BE2C (cell line): ENCODE measurements around the gene AP2A1.
A peak's percentile ranks its signal among the peaks of the same experiment; 100 is the strongest.

Source experiments
- DNase-seq: peaks from one replicate; pipeline ENCODE4 v3.0.0-alpha.2; 2020
- H3K27me3 ChIP-seq: fragments of 250-450 bp; sonication (Bioruptor Pico); 2 replicates; pipeline ENCODE4 v1.5.1; 2020; ENCODE audit warnings: mild to moderate bottlenecking
- H3K36me3 ChIP-seq: fragments of 250-450 bp; sonication (Bioruptor Pico); 2 replicates; pipeline ENCODE4 v1.5.1; 2020; ENCODE audit warnings: mild to moderate bottlenecking
- H3K4me1 ChIP-seq: fragments of 250-450 bp; sonication (Bioruptor Pico); 2 replicates; pipeline ENCODE4 v1.5.1; 2020
- H3K4me3 ChIP-seq: 2 replicates; pipeline ENCODE4 v1.5.1; 2011; ENCODE audit warnings: low read depth, low read length
- H3K9me3 ChIP-seq: fragments of 250-450 bp; sonication (Bioruptor Pico); 2 replicates; pipeline ENCODE4 v1.5.1; 2020
- TF ChIP-seq, protein P1 (sequence below): IDR thresholded peaks from 2 replicates; pipeline ENCODE4 v1.5.1; 2012; ENCODE audit warnings: mild to moderate bottlenecking, low read depth, low read length

The AP2A1 gene

DNA sequence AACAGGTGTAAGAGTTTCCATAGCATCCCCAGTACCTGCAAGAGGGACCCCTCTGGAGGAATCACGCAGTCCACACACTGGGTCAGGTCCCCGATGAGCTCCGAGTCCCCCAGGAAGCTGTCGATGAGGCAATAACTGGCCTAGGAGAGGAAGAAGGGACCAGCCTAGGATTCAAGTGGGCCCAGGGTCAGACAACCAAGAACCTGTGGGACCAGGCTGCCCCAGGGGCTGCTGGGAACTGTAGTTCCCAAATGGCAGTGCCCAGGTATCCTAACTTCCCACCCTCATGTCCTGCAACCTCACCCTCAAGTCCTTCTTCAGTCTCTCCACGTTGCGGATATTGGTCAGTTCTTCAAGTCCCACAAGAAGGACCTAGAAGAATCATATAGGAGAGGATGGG is 44.5 kb downstream of the AP2A1 start:
- TF ChIP-seq, protein P1, sequence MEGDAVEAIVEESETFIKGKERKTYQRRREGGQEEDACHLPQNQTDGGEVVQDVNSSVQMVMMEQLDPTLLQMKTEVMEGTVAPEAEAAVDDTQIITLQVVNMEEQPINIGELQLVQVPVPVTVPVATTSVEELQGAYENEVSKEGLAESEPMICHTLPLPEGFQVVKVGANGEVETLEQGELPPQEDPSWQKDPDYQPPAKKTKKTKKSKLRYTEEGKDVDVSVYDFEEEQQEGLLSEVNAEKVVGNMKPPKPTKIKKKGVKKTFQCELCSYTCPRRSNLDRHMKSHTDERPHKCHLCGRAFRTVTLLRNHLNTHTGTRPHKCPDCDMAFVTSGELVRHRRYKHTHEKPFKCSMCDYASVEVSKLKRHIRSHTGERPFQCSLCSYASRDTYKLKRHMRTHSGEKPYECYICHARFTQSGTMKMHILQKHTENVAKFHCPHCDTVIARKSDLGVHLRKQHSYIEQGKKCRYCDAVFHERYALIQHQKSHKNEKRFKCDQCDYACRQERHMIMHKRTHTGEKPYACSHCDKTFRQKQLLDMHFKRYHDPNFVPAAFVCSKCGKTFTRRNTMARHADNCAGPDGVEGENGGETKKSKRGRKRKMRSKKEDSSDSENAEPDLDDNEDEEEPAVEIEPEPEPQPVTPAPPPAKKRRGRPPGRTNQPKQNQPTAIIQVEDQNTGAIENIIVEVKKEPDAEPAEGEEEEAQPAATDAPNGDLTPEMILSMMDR, result no peak
- Histone ChIP-seq H3K4me1 (peaks cover 8% of the 10 kb centered on the region), H3K27me3 (no peaks in the 10 kb centered on the region), H3K9me3 (no peaks in the 10 kb centered on the region), H3K36me3 (0 out of 2 replicates have a peak, but pooled peaks cover 3% of the 10 kb centered on the region), H3K4me3 (no peak overlapping the region)
- no peak for DNase-seq

DNA sequence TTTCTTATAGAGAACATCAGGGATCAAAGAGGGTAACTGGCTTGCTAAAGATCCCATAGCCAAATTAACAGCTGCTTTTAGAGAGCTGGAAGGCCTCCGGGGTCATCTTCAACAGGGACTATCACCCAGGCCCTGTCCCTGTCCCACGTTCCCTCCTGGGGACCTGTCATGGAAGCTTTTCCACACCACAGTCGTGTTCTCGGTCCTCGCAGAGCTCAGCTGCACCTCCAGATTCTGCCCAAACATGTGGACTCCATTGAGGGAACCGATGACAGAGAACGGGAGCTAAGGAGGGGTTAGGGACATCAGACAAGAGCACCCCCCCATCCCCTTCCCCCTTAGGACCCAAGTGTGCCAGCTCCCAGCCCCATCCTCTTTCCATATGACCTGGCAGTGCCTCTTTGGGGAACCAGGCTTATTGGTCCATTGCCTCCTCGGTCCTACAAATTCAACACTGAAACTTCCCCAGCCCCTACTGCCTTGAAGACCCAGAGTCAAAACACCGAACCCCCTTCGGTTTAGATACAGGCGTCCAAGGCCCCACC is 45.7 kb downstream of the AP2A1 start:
- Histone ChIP-seq H3K9me3 (no peaks in the 10 kb centered on the region), H3K4me3 (peak overlapping the region; percentile 75), H3K27me3 (no peaks in the 10 kb centered on the region), H3K4me1 (peaks cover 8% of the 10 kb centered on the region), H3K36me3 (0 out of 2 replicates have a peak, but pooled peaks cover 3% of the 10 kb centered on the region)
- TF ChIP-seq, protein P1, result no peak
- DNase-seq, result no peak

DNA sequence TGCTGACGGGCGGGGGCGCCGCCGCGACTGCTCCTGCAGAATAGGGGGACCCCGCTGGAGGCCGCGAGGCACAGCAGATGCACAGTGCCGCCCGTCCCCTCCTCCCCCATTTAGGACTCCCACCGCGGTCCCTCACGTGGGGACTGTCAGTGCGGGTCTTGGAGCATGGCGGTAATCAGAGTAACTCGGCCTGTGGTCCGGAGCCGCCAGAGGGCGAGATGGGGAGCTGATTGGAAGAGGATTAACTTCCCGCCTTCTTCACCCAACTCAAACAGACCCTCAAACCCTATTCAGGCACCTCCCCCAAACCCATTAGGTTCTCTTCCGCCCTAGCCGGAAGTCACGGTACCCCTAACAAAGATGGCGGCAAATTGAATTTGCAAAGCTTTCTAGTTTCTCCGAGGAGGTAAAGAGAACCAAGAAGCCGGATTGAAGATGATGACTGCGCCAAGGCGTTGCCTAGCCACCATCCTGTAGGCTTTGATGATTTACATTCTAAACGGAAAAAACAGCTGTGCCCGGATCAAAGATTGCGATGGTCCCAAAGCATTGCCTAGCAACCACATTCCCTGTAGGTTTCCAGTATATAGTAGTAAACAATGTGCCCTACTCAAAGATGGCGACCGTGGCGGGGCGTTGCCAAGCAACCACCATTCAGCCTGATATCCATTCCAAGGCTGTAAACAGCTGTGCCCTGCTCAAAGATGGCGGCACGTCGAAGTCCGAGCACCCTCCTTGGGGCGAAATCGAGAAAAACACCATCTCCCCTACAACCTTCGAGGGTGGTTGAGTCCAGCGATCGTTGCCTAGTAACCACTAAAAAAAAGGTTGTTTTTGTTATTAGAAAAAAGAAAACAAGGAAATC is 46.4 kb downstream of the AP2A1 start, which contains the start of gene FUZ:
FUZ (minus strand) TSS at position 296 of the 865 bp plus-strand sequence; CDS start at position 110, 186 bp downstream.
- H3K4me3 ChIP-seq, result peak within 1 kb of the TSS; percentile 75
- TF ChIP-seq, protein P1, result peak; percentile 53
- no peaks in the 10 kb centered on the region for H3K9me3 ChIP-seq
- DNase-seq, result peak; percentile 96
- H3K4me1 ChIP-seq, result peaks cover 8% of the 10 kb centered on the region
- no peaks in the 10 kb centered on the region for H3K36me3 ChIP-seq
- no peaks in the 10 kb centered on the region for H3K27me3 ChIP-seq

DNA sequence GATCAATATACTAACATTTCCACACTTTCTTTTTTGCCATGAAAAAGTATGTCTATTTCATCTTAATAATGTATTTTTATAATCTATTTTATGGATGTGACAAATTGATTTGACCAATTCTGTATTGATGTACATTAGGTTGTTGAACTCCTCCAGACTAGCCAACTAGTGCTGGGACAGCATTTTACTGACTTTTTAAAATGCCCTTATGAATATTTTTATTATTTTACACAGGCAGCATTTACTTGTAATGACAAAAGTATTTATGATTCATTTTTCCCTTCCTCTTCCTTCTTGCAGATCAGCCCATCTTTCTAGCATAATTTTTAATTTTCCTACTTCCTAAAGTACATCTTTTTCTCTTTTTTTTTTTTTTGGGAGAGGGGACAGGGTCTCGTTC is 47.2 kb downstream of the AP2A1 start:
- peaks cover 5% of the 10 kb centered on the region; the same call in 1 of the 2 replicates for H3K4me1 ChIP-seq
- peak overlapping the region; percentile 75 for H3K4me3 ChIP-seq
- H3K27me3 ChIP-seq, result no peaks in the 10 kb centered on the region
- no peaks in the 10 kb centered on the region for H3K9me3 ChIP-seq
- no peaks in the 10 kb centered on the region for H3K36me3 ChIP-seq
- DNase-seq, result no peak
- TF ChIP-seq, protein P1, result no peak

GRCh38 chr19:49816590-49816989 is 49.8 kb downstream of the AP2A1 start:
- Histone ChIP-seq H3K9me3 (no peaks in the 10 kb centered on the region), H3K36me3 (peaks cover 5% of the 10 kb centered on the region), H3K4me1 (no peaks in the 10 kb centered on the region; the same call in 1 of the 2 replicates), H3K27me3 (no peaks in the 10 kb centered on the region), H3K4me3 (no peak overlapping the region)
- TF ChIP-seq, protein P1, result no peak
- DNase-seq, result no peak
